IMR-90 (cell line): ENCODE data around the gene NEDD4L. TPM values are rescaled to one million over a fixed set of nuclear protein-coding genes. Genes with fewer than 3 reads are reported as not detected.

ENCODE experiments used
- ATAC-seq: fragments of 200-7000 bp; cut with Tn5 transposase; 2 replicates; pipeline ENCODE4 v1.9.1; 2020; ENCODE audit warnings: low read depth, mild to moderate bottlenecking, moderate library complexity
- BruUV-seq: library from RNA; stranded (reverse); fragments of 400-500 nt; replicated peaks from 2 replicates; lab custom pipeline; 2021; lab: Mats Ljungman, UMichigan
- CTCF ChIA-PET: fragments of 300-600 bp; formaldehyde crosslinking; extraction: SDS; loops from one replicate; lab custom pipeline; 2021; ENCODE audit warnings: antibody characterized with exemption; lab: Yijun Ruan, JAX
- POLR2A ChIA-PET: fragments of 300-600 bp; sonication (Branson Sonifier 250); formaldehyde crosslinking; loops from one replicate; lab custom pipeline; 2022; ENCODE audit warnings: antibody characterized with exemption; ENCODE audit not compliant: unreplicated experiment; lab: Charles Lee
- DNase-seq: peaks from one replicate; pipeline ENCODE4 v3.0.0; 2013
- H2AFZ ChIP-seq: replicated peaks from 2 replicates; pipeline ENCODE3; 2013; ENCODE audit warnings: low read length, mild to moderate bottlenecking; ENCODE audit not compliant: poor library complexity
- H2AK5ac ChIP-seq: 2 replicates; pipeline ENCODE4 v1.6.1; 2013; ENCODE audit warnings: low read depth, low read length, inconsistent platforms
- H2AK9ac ChIP-seq: replicated peaks from 2 replicates; pipeline ENCODE3; 2013; ENCODE audit warnings: mild to moderate bottlenecking, low read depth, low read length, moderate library complexity; ENCODE audit not compliant: poor library complexity
- H2BK120ac ChIP-seq: 2 replicates; pipeline ENCODE4 v1.6.1; 2013; ENCODE audit warnings: low read depth, low read length, inconsistent platforms
- H2BK15ac ChIP-seq: 3 replicates; pipeline ENCODE4 v1.6.1; 2013; ENCODE audit warnings: low read depth, low read length, inconsistent platforms
- H2BK20ac ChIP-seq: 2 replicates; pipeline ENCODE4 v1.6.1; 2013; ENCODE audit warnings: low read depth, mild to moderate bottlenecking, inconsistent platforms, low read length, moderate library complexity
- H2BK5ac ChIP-seq: 2 replicates; pipeline ENCODE4 v1.6.1; 2013; ENCODE audit warnings: mild to moderate bottlenecking, low read depth, low read length, inconsistent platforms; ENCODE audit not compliant: poor library complexity, severe bottlenecking
- H3K14ac ChIP-seq: replicated peaks from 2 replicates; pipeline ENCODE4 v1.6.1; 2013; ENCODE audit warnings: low read depth, low read length, inconsistent platforms
- H3K18ac ChIP-seq: 2 replicates; pipeline ENCODE4 v1.6.1; 2013; ENCODE audit warnings: low read depth, low read length, control low read depth
- H3K23ac ChIP-seq: 2 replicates; pipeline ENCODE4 v1.6.1; 2013; ENCODE audit warnings: low read depth, low read length, inconsistent platforms
- H3K27ac ChIP-seq: 2 replicates; pipeline ENCODE4 v1.5.1; 2013; ENCODE audit warnings: mild to moderate bottlenecking, control low read depth, low read length; ENCODE audit not compliant: insufficient read depth
- H3K27me3 ChIP-seq: 2 replicates; pipeline ENCODE4 v1.6.1; 2013; ENCODE audit warnings: low read length; ENCODE audit not compliant: control insufficient read depth, insufficient read depth
- H3K36me3 ChIP-seq: 2 replicates; pipeline ENCODE4 v1.6.1; 2013; ENCODE audit warnings: low read length, mixed read lengths; ENCODE audit not compliant: control insufficient read depth, insufficient read depth
- H3K4ac ChIP-seq: 2 replicates; pipeline ENCODE4 v1.6.1; 2013; ENCODE audit warnings: low read depth, low read length, inconsistent platforms
- H3K4me1 ChIP-seq: 2 replicates; pipeline ENCODE4 v1.6.1; 2013; ENCODE audit warnings: low read length, mixed read lengths; ENCODE audit not compliant: control insufficient read depth, insufficient read depth
- H3K4me2 ChIP-seq: 2 replicates; pipeline ENCODE4 v1.6.1; 2013; ENCODE audit warnings: low read depth, mild to moderate bottlenecking, control low read depth, low read length, moderate library complexity
- H3K4me3 ChIP-seq: 2 replicates; pipeline ENCODE4 v1.5.1; 2013; ENCODE audit warnings: low read depth, mild to moderate bottlenecking, control low read depth, low read length, moderate library complexity; ENCODE audit not compliant: insufficient read depth
- H3K56ac ChIP-seq: 2 replicates; pipeline ENCODE4 v1.6.1; 2013; ENCODE audit warnings: low read length, inconsistent platforms; ENCODE audit not compliant: insufficient read depth; ENCODE audit errors: extremely low read depth
- H3K79me1 ChIP-seq, 2 experiments: 2 replicates each; pipeline ENCODE4 v1.6.1; 2013; ENCODE audit warnings: low read length in 2 of 2, inconsistent platforms in 1 of 2, low read depth in 1 of 2
- H3K9ac ChIP-seq: 2 replicates; pipeline ENCODE4 v1.6.1; 2013; ENCODE audit warnings: low read depth, low read length, control low read depth
- H3K9me1 ChIP-seq: 2 replicates; pipeline ENCODE4 v1.6.1; 2013; ENCODE audit warnings: low read length, inconsistent platforms; ENCODE audit not compliant: insufficient read depth
- H3K9me3 ChIP-seq: 2 replicates; pipeline ENCODE4 v1.6.1; 2013; ENCODE audit warnings: low read length; ENCODE audit not compliant: control insufficient read depth, insufficient read depth
- H4K20me1 ChIP-seq: 2 replicates; pipeline ENCODE4 v1.6.1; 2013; ENCODE audit warnings: low read length, inconsistent platforms; ENCODE audit not compliant: insufficient read depth
- H4K5ac ChIP-seq: 2 replicates; pipeline ENCODE4 v1.6.1; 2013; ENCODE audit warnings: mild to moderate bottlenecking, low read depth, low read length, control low read depth
- H4K8ac ChIP-seq, 2 experiments: 2 replicates each; pipeline ENCODE4 v1.6.1; 2013; ENCODE audit warnings: low read depth in 2 of 2, low read length in 2 of 2, control low read depth in 1 of 2, inconsistent platforms in 1 of 2
- H4K91ac ChIP-seq: 2 replicates; pipeline ENCODE4 v1.6.1; 2013; ENCODE audit warnings: low read depth, low read length, inconsistent platforms; ENCODE audit not compliant: insufficient read depth
- BHLHE40 ChIP-seq: fragments of 150-350 bp; IDR thresholded peaks from 2 replicates; pipeline ENCODE4 v1.6.1; 2016; ENCODE audit warnings: mild to moderate bottlenecking, low read depth, low read length
- CEBPB ChIP-seq: IDR thresholded peaks from 2 replicates; pipeline ENCODE4 v1.6.1; 2012; ENCODE audit warnings: low read depth, low read length, improper control_type of control experiment
- ELK1 ChIP-seq: fragments of 150-350 bp; IDR thresholded peaks from 2 replicates; pipeline ENCODE4 v1.6.1; 2016; ENCODE audit warnings: low read depth, mild to moderate bottlenecking, low read length, moderate library complexity, borderline replicate concordance
- FOS ChIP-seq: fragments of 150-350 bp; IDR thresholded peaks from 2 replicates; pipeline ENCODE4 v1.6.1; 2016; ENCODE audit warnings: low read depth, low read length
- MAFK ChIP-seq: IDR thresholded peaks from 2 replicates; pipeline ENCODE4 v1.6.1; 2012; ENCODE audit warnings: low read depth, low read length, improper control_type of control experiment
- MAZ ChIP-seq: IDR thresholded peaks from 2 replicates; pipeline ENCODE4 v1.6.1; 2012; ENCODE audit warnings: low read depth, mild to moderate bottlenecking, low read length, improper control_type of control experiment, moderate library complexity, borderline replicate concordance
- RFX5 ChIP-seq: IDR thresholded peaks from 2 replicates; pipeline ENCODE4 v1.8.0; 2012; ENCODE audit warnings: low read depth, mild to moderate bottlenecking, low read length, moderate library complexity
- USF2 ChIP-seq: fragments of 150-350 bp; IDR thresholded peaks from 2 replicates; pipeline ENCODE4 v1.6.1; 2017; ENCODE audit warnings: mild to moderate bottlenecking, antibody characterized with exemption, low read length, low read depth
- WGBS, 2 experiments: methylation state at CpG; one replicate each; pipeline versions ENCODE4 v1.1.5 to v1.1.7; 2013; ENCODE audit warnings: missing lambda C conversion rate in 2 of 2; ENCODE audit not compliant: insufficient read length in 1 of 2; ENCODE audit errors: extremely low coverage in 2 of 2; 5-methylcytosine and 5-hydroxymethylcytosine counted together
- dilution Hi-C: fragments of 300-500 bp; cut with HindIII; formaldehyde crosslinking; loops from one replicate; pipeline ENCODE4 v1.14.3; 2018; ENCODE audit warnings: low sequenced_read_pairs; ENCODE audit not compliant: unreplicated experiment
- in situ Hi-C: fragments of 300-500 bp; cut with MboI; formaldehyde crosslinking; loops from 3 replicates; pipeline ENCODE4 v1.14.3; 2019; ENCODE audit warnings: low sequenced_read_pairs, inconsistent platforms, mixed read lengths
- intact Hi-C: fragments of 100-400 bp; cut with micrococcal nuclease; formaldehyde crosslinking; loops from 2 replicates; pipeline ENCODE4 v1.10.0; 2022
- polyA plus RNA-seq, 3 experiments: library from polyadenylated mRNA; depleted of rRNA; stranded (reverse); fragments of >200 nt; gene quantifications; 2 replicates each; pipeline ENCODE4 v1.2.3, GENCODE V29; 2012; ENCODE audit warnings: low replicate concordance in 1 of 3
- total RNA-seq: library from RNA; depleted of rRNA; stranded (reverse); fragments of >200 nt; gene quantifications from 2 replicates; pipeline ENCODE4 v1.2.3, GENCODE V29; 2012

Gene NEDD4L
- total and polyA plus RNA-seq, 2 of the 4 experiments (the other 2 are of a cell fraction): 10.0 to 10.9 TPM

- CTCF ChIA-PET: no interaction called here
Measured at GRCh38 chr18:58144106-58144505, 100.1 kb downstream of the NEDD4L start.

More at GRCh38 chr18:58144106-58144505, 100.1 kb downstream of the NEDD4L start:
- no TSS peak for BruUV-seq
- no peak overlapping the region for H4K8ac ChIP-seq
- WGBS, 2 experiments: 83% methylated on average over 1 of the region's 4 CpGs; no CpG with 5 or more reads in 1 of the 2 experiments
- 0 out of 2 replicates have a peak overlapping the region, but pooled peaks have one; percentile 3 for H3K4ac ChIP-seq
- H2AFZ ChIP-seq: no peak overlapping the region
- no peak overlapping the region for H2AK5ac ChIP-seq
- H3K56ac ChIP-seq: no peak overlapping the region
- no peak overlapping the region for H2BK20ac ChIP-seq
- H3K18ac ChIP-seq: no peak overlapping the region
- in situ Hi-C loops: no loop called here
- intact Hi-C loops: no loop called here
- H2BK5ac ChIP-seq: no peak overlapping the region
- H2BK15ac ChIP-seq: no peak overlapping the region
- H2AK9ac ChIP-seq: no peak overlapping the region
- no peak overlapping the region for H3K27ac ChIP-seq
- H3K9me1 ChIP-seq: no peaks in the 10 kb centered on the region
- H3K14ac ChIP-seq: 0 out of 2 replicates have a peak overlapping the region, but pooled peaks have one; percentile 23
- H3K36me3 ChIP-seq: no peaks in the 10 kb centered on the region
- H3K9me3 ChIP-seq: 0 out of 2 replicates have a peak, but pooled peaks cover 2% of the 10 kb centered on the region
- H3K4me2 ChIP-seq: no peak overlapping the region
- H3K79me1 ChIP-seq: 0 out of 4 replicates have a peak, but pooled peaks cover 0 to 3% of the 10 kb centered on the region in 2 experiments
- no peak for ATAC-seq
- DNase-seq: no peak
- peaks cover 7% of the 10 kb centered on the region for H3K4me1 ChIP-seq
- POLR2A ChIA-PET: no interaction called here
- H3K23ac ChIP-seq: no peak overlapping the region
- H3K9ac ChIP-seq: no peak overlapping the region
- dilution Hi-C loops: no loop called here
- no peak overlapping the region for H4K5ac ChIP-seq
- no peak overlapping the region for H4K91ac ChIP-seq
- no peaks in the 10 kb centered on the region; the same call in 1 of the 2 replicates for H4K20me1 ChIP-seq
- H2BK120ac ChIP-seq: no peak overlapping the region
- no peaks in the 10 kb centered on the region for H3K27me3 ChIP-seq
- TF ChIP-seq MAZ (no peak), CEBPB (no peak), RFX5 (no peak), FOS (no peak), MAFK (no peak), ELK1 (no peak), USF2 (no peak), BHLHE40 (no peak)
- no peak overlapping the region for H3K4me3 ChIP-seq
